Retina (tissue), 1 donor: ENCODE data around the gene ALDH1A3.
"Not testable (repeated sequence)": the region's sequence is repeated elsewhere in the genome, so short reads cannot be mapped to it uniquely, and the experiment has no call there.

Source experiments
- DNase-seq: peaks from one replicate; pipeline ENCODE4 v3.0.0-alpha.2; 2016

Gene ALDH1A3

GRCh38 chr15:100879464-100880138 is at the start of gene ALDH1A3:
TSS of gene ALDH1A3 (plus strand) at chr15:100879831. CDS start at chr15:100879908, 77 bp downstream.
- DNase-seq: no peak

GRCh38 chr15:100831467-100831866 is 48.2 kb upstream of the ALDH1A3 start:
- no peak for DNase-seq

- DNase-seq: no peak
These were observed 47.3 kb upstream of the ALDH1A3 start for GRCh38 chr15:100832149-100832942.

- DNase-seq: no peak
These were observed 45.9 kb upstream of the ALDH1A3 start for GRCh38 chr15:100833417-100834389.

GRCh38 chr15:100834731-100835130 is 44.9 kb upstream of the ALDH1A3 start:
- no peak for DNase-seq

- DNase-seq: no peak
These were observed 44.0 kb upstream of the ALDH1A3 start for GRCh38 chr15:100835636-100836035.

GRCh38 chr15:100836501-100836900 is 43.1 kb upstream of the ALDH1A3 start:
- no peak for DNase-seq

- DNase-seq: no peak
These were observed 38.2 kb upstream of the ALDH1A3 start for GRCh38 chr15:100841426-100841825.

- DNase-seq: peak; percentile 32
These were observed 36.6 kb upstream of the ALDH1A3 start for GRCh38 chr15:100842756-100843730.

GRCh38 chr15:100844167-100844566 is 35.5 kb upstream of the ALDH1A3 start:
- DNase-seq: no peak

- no peak for DNase-seq
These were observed 34.9 kb upstream of the ALDH1A3 start for GRCh38 chr15:100844778-100845177.

- no peak for DNase-seq
These were observed 32.4 kb upstream of the ALDH1A3 start for GRCh38 chr15:100847194-100847593.

- peak; percentile 81 for DNase-seq
These were observed 30.4 kb upstream of the ALDH1A3 start for GRCh38 chr15:100849021-100849854.

- no peak for DNase-seq
These were observed 29.8 kb upstream of the ALDH1A3 start for GRCh38 chr15:100849855-100850218.

GRCh38 chr15:100851428-100852015 is 28.1 kb upstream of the ALDH1A3 start:
- DNase-seq: not testable (repeated sequence)

- no peak for DNase-seq
These were observed 27.0 kb upstream of the ALDH1A3 start for GRCh38 chr15:100852630-100853029.

- no peak for DNase-seq
These were observed 25.8 kb upstream of the ALDH1A3 start for GRCh38 chr15:100853676-100854440.

GRCh38 chr15:100856867-100857266 is 22.8 kb upstream of the ALDH1A3 start:
- no peak for DNase-seq

- no peak for DNase-seq
These were observed 21.3 kb upstream of the ALDH1A3 start for GRCh38 chr15:100858294-100858693.
